Sigmoid colon (tissue), 7 donors: ENCODE data around the gene SPOCK1. TPM values are rescaled to one million over a fixed set of nuclear protein-coding genes. Genes with fewer than 3 reads are reported as not detected.

Experiments
- DNase-seq: peaks from one replicate; pipeline ENCODE4 v3.0.0-alpha.2; 2019
- H3K27ac ChIP-seq, 4 donors: fragments of 200-600 bp; sonication (generic); one replicate each; pipeline ENCODE4 v1.5.1; 2016 to 2019; ENCODE audit warnings: mild to moderate bottlenecking in 1 of 4
- H3K27me3 ChIP-seq, 3 donors: fragments of 200-600 bp; sonication (generic); one replicate each; pipeline ENCODE4 v1.5.1; 2019; ENCODE audit warnings: mild to moderate bottlenecking in 1 of 3
- H3K36me3 ChIP-seq, 4 donors: fragments of 200-600 bp; sonication (generic); one replicate each; pipeline ENCODE4 v1.5.1; 2016 to 2019
- H3K4me1 ChIP-seq, 4 donors: fragments of 200-600 bp; sonication (generic); one replicate each; pipeline ENCODE4 v1.5.1; 2017 to 2019
- H3K4me3 ChIP-seq, 4 donors: fragments of 200-600 bp; sonication (generic); one replicate each; pipeline ENCODE4 v1.5.1; 2017 to 2019; ENCODE audit warnings: mild to moderate bottlenecking in 2 of 4, moderate library complexity in 1 of 4
- H3K9me3 ChIP-seq, 4 donors: fragments of 200-600 bp in 3 of 4; sonication (generic) in 3 of 4; one replicate each; pipeline versions ENCODE4 v1.5.1 to v1.6.1; 2013 to 2019
- CTCF ChIP-seq, 4 experiments: fragments of 450-650 bp in 3 of 4; fragments of 200-600 bp in 1 of 4; IDR thresholded peaks; one replicate each; pipeline ENCODE4 v1.5.1; 2016 to 2019; ENCODE audit warnings: antibody characterized with exemption in 4 of 4, mild to moderate bottlenecking in 3 of 4, moderate library complexity in 2 of 4
- EP300 ChIP-seq, 4 donors: sonication (generic); formaldehyde crosslinking; IDR thresholded peaks; one replicate each; pipeline ENCODE4 v1.6.1; 2017; ENCODE audit warnings: antibody characterized with exemption in 4 of 4
- POLR2A ChIP-seq, 2 donors: fragments of 450-650 bp; IDR thresholded peaks; one replicate each; pipeline ENCODE4 v1.6.1; 2016; ENCODE audit warnings: antibody characterized with exemption in 2 of 2, mild to moderate bottlenecking in 2 of 2, moderate library complexity in 2 of 2
- POLR2AphosphoS5 ChIP-seq, 4 donors: sonication (generic); formaldehyde crosslinking; IDR thresholded peaks; one replicate each; pipeline ENCODE4 v1.6.1; 2017; ENCODE audit warnings: antibody characterized with exemption in 4 of 4
- WGBS, 2 donors: extraction: QIAGEN DNeasy Blood & Tissue Kit; methylation state at CpG; one replicate each; pipeline ENCODE4 v1.1.7; 2013; 5-methylcytosine and 5-hydroxymethylcytosine counted together
- intact Hi-C: fragments of 100-400 bp; cut with DNase I; formaldehyde crosslinking; loops from one replicate; pipeline ENCODE4 v1.15.1; 2023
- polyA plus RNA-seq, 3 donors: library from polyadenylated mRNA; stranded (reverse); fragments of 200-250 nt; gene quantifications; one replicate each; pipeline ENCODE4 v1.2.3, GENCODE V29; 2013
- total RNA-seq, 4 donors: library from RNA; depleted of rRNA; stranded (reverse); fragments of >200 nt; gene quantifications; one replicate each; pipeline ENCODE4 v1.1.0, GENCODE V29; 2016
- donor health status: healthy with polysubstance abuse.
- donor health status: Bipolar disorder and iron deficiency.
- donor health status: healthy.

The SPOCK1 gene
- total and polyA plus RNA-seq, 7 donors: 2.4 to 104 (median 33.4) TPM

- Histone ChIP-seq H3K27ac (no peak overlapping the region), H3K4me3 (no peak overlapping the region), H3K9me3 (no peaks in the 10 kb centered on the region), H3K4me1 (peaks cover 0 to 18% (median 10%) of the 10 kb centered on the region in 4 donors), H3K36me3 (no peaks in the 10 kb centered on the region), H3K27me3 (no peaks in the 10 kb centered on the region)
- intact Hi-C loops: no loop called here
- 34 to 62% methylated on average over 1 of the region's 1 CpG for WGBS, 2 donors
- no peak for TF ChIP-seq EP300 (IDR thresholded peaks at IDR 0.05)
- TF ChIP-seq POLR2AphosphoS5 (IDR thresholded peaks at IDR 0.05): no peak
- TF ChIP-seq POLR2A (IDR thresholded peaks at IDR 0.05): no peak
- TF ChIP-seq CTCF (IDR thresholded peaks at IDR 0.05): no peak
- no peak for DNase-seq
Observed at GRCh38 chr5:137442660-137443059, 56.5 kb downstream of the SPOCK1 start.

- H3K4me3 ChIP-seq: no peak overlapping the region
- H3K27me3 ChIP-seq: no peaks in the 10 kb centered on the region
- no peaks in the 10 kb centered on the region for H3K9me3 ChIP-seq
- TF ChIP-seq POLR2A (IDR thresholded peaks at IDR 0.05) (no peak), EP300 (IDR thresholded peaks at IDR 0.05) (no peak), POLR2AphosphoS5 (IDR thresholded peaks at IDR 0.05) (no peak), CTCF (IDR thresholded peaks at IDR 0.05) (no peak)
- 87 to 91% methylated on average over 2 of the region's 2 CpGs for WGBS, 2 donors
- H3K4me1 ChIP-seq: peaks cover 0 to 18% (median 10%) of the 10 kb centered on the region in 4 donors
- H3K36me3 ChIP-seq: no peaks in the 10 kb centered on the region
- no peak overlapping the region for H3K27ac ChIP-seq
- DNase-seq: no peak
- intact Hi-C loops: no loop called here
Observed at GRCh38 chr5:137441476-137441875, 57.6 kb downstream of the SPOCK1 start.

- no peak for DNase-seq
- intact Hi-C loops: no loop called here
- Histone ChIP-seq H3K36me3 (no peaks in the 10 kb centered on the region), H3K4me3 (no peak overlapping the region), H3K27ac (no peak overlapping the region), H3K9me3 (no peaks in the 10 kb centered on the region), H3K4me1 (peaks cover 0 to 18% (median 10%) of the 10 kb centered on the region in 4 donors), H3K27me3 (no peaks in the 10 kb centered on the region)
- TF ChIP-seq POLR2AphosphoS5 (IDR thresholded peaks at IDR 0.05): no peak
- no peak for TF ChIP-seq POLR2A (IDR thresholded peaks at IDR 0.05)
- TF ChIP-seq CTCF (IDR thresholded peaks at IDR 0.05): no peak
- no peak for TF ChIP-seq EP300 (IDR thresholded peaks at IDR 0.05)
- WGBS, 2 donors: 56 to 59% methylated on average over 3 of the region's 3 CpGs
Observed at GRCh38 chr5:137440795-137441194, 58.3 kb downstream of the SPOCK1 start.

- intact Hi-C loops: no loop called here
- DNase-seq: no peak
- Histone ChIP-seq H3K4me3 (no peak overlapping the region), H3K36me3 (no peaks in the 10 kb centered on the region), H3K27ac (no peak overlapping the region), H3K9me3 (no peaks in the 10 kb centered on the region), H3K4me1 (peaks cover 0 to 18% (median 10%) of the 10 kb centered on the region in 4 donors), H3K27me3 (no peaks in the 10 kb centered on the region)
- TF ChIP-seq EP300 (IDR thresholded peaks at IDR 0.05): no peak
- TF ChIP-seq POLR2AphosphoS5 (IDR thresholded peaks at IDR 0.05): no peak
- TF ChIP-seq POLR2A (IDR thresholded peaks at IDR 0.05): no peak
- no peak for TF ChIP-seq CTCF (IDR thresholded peaks at IDR 0.05)
- 29 to 62% methylated on average over 3 of the region's 3 CpGs for WGBS, 2 donors
Observed at GRCh38 chr5:137439645-137440044, 59.5 kb downstream of the SPOCK1 start.

GRCh38 chr5:137438932-137439331 lies 60.2 kb downstream of the SPOCK1 start:
- no peak overlapping the region for H3K4me3 ChIP-seq
- TF ChIP-seq EP300 (IDR thresholded peaks at IDR 0.05) (no peak), POLR2AphosphoS5 (IDR thresholded peaks at IDR 0.05) (no peak), CTCF (IDR thresholded peaks at IDR 0.05) (no peak), POLR2A (IDR thresholded peaks at IDR 0.05) (no peak)
- WGBS, 2 donors: 49 to 73% methylated on average over 2 of the region's 2 CpGs
- DNase-seq: no peak
- no peak overlapping the region for H3K27ac ChIP-seq
- no peaks in the 10 kb centered on the region for H3K27me3 ChIP-seq
- H3K4me1 ChIP-seq: peaks cover 0 to 18% (median 10%) of the 10 kb centered on the region in 4 donors
- intact Hi-C loops: no loop called here
- H3K36me3 ChIP-seq: no peaks in the 10 kb centered on the region
- no peaks in the 10 kb centered on the region for H3K9me3 ChIP-seq
